GM12891 (cell line): ENCODE measurements around the gene AQP5.

Source experiments
- POLR2A ChIP-seq: IDR thresholded peaks from 2 replicates; pipeline ENCODE4 v1.6.1; 2011; ENCODE audit warnings: low read depth, low read length, control low read depth
- POLR2AphosphoS5 ChIP-seq: IDR thresholded peaks from 2 replicates; pipeline ENCODE4 v1.6.1; 2011; ENCODE audit warnings: low read depth, low read length, control low read depth
- SPI1 ChIP-seq: IDR thresholded peaks from 2 replicates; pipeline ENCODE4 v1.6.1; 2011; ENCODE audit warnings: low read depth, low read length, control low read depth
- TAF1 ChIP-seq: IDR thresholded peaks from 2 replicates; pipeline ENCODE4 v1.6.1; 2011; ENCODE audit warnings: low read depth, low read length, control low read depth

- TF ChIP-seq POLR2AphosphoS5 (no peak), POLR2A (no peak), SPI1 (no peak), TAF1 (no peak)
These were observed 27.2 kb upstream of the AQP5 start for GRCh38 chr12:49934505-49934904.
